ENCODE results near the gene F5.

DNA sequence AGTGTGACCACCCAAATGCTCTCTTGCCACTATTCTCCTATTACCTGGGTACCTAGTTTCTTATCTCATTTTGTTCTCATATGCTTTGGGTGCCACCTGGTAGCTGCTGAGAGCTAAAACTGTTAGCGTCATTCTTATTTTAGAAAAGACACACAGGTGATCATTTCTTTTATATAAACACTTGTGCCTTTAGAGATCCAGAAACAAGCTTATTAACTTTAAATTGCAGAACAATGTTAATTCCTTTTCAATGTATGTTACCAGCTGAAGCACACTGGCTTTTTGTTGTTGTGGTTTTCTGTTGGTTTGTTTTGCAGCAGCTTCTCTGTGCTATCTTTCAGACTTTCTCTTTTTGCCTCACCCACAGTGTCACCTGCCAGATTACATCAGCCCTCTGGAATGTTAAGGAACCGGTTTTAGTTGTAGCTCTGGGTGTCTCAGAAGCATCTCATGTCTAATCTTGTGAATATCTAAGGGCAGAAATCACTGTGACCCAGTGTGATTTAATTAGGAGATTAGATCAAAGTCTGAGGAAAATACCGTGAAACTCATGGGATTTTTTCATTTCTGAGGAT lies 57.1 kb downstream of the F5 start:
- no peak for TF ChIP-seq CTCF (IDR thresholded peaks at IDR 0.05; ENCODE audit: poor library complexity)
- TF ChIP-seq EZH2 (IDR thresholded peaks at IDR 0.05; ENCODE audit: borderline replicate concordance): no peak

All from hepatocyte (in vitro differentiated cells).